ENCODE data around the gene MED12L.

Gene MED12L

GRCh38 chr3:151314593-151314992, 229.1 kb downstream of the MED12L start:
- Histone ChIP-seq H3K27me3 (ENCODE audit: insufficient read depth, low read depth, severe bottlenecking) (no peaks in the 10 kb centered on the region), H3K9me3 (ENCODE audit: severe bottlenecking) (no peaks in the 10 kb centered on the region), H3K36me3 (no peaks in the 10 kb centered on the region), H3K4me3 (ENCODE audit: low read depth, low read length) (no peak overlapping the region), H3K27ac (no peak overlapping the region)
- no peak for TF ChIP-seq CTCF (IDR thresholded peaks at IDR 0.05; ENCODE audit: low read depth, low read length)
- DNase-seq, result no peak

GRCh38 chr3:151315136-151315535, 229.7 kb downstream of the MED12L start:
- H3K4me3 ChIP-seq (ENCODE audit: low read depth, low read length), result no peak overlapping the region
- no peaks in the 10 kb centered on the region for H3K9me3 ChIP-seq (ENCODE audit: severe bottlenecking)
- H3K27ac ChIP-seq, result no peak overlapping the region
- no peak for DNase-seq
- TF ChIP-seq CTCF (IDR thresholded peaks at IDR 0.05; ENCODE audit: low read depth, low read length), result no peak
- H3K27me3 ChIP-seq (ENCODE audit: insufficient read depth, low read depth, severe bottlenecking), result no peaks in the 10 kb centered on the region
- H3K36me3 ChIP-seq, result no peaks in the 10 kb centered on the region

GRCh38 chr3:151315846-151316245, 230.4 kb downstream of the MED12L start:
- Histone ChIP-seq H3K9me3 (ENCODE audit: severe bottlenecking) (no peaks in the 10 kb centered on the region), H3K27ac (no peak overlapping the region), H3K4me3 (ENCODE audit: low read depth, low read length) (no peak overlapping the region), H3K36me3 (no peaks in the 10 kb centered on the region), H3K27me3 (ENCODE audit: insufficient read depth, low read depth, severe bottlenecking) (no peaks in the 10 kb centered on the region)
- DNase-seq, result no peak
- TF ChIP-seq CTCF (IDR thresholded peaks at IDR 0.05; ENCODE audit: low read depth, low read length), result no peak

GRCh38 chr3:151316267-151316991, 231.0 kb downstream of the MED12L start, which contains the start of gene GPR87:
Gene GPR87 (minus strand): TSS chr3:151316820. CDS start chr3:151300100, 16,720 bp downstream.
- Histone ChIP-seq H3K36me3 (no peaks in the 10 kb centered on the region), H3K27me3 (ENCODE audit: insufficient read depth, low read depth, severe bottlenecking) (no peaks in the 10 kb centered on the region), H3K4me3 (ENCODE audit: low read depth, low read length) (no peak within 1 kb of the TSS), H3K9me3 (ENCODE audit: severe bottlenecking) (no peaks in the 10 kb centered on the region), H3K27ac (no peak within 1 kb of the TSS)
- no peak for TF ChIP-seq CTCF (IDR thresholded peaks at IDR 0.05; ENCODE audit: low read depth, low read length)
- DNase-seq, result no peak

GRCh38 chr3:151318313-151318712, 232.8 kb downstream of the MED12L start:
- no peak for DNase-seq
- H3K27ac ChIP-seq, result no peak overlapping the region
- H3K4me3 ChIP-seq (ENCODE audit: low read depth, low read length), result no peak overlapping the region
- H3K27me3 ChIP-seq (ENCODE audit: insufficient read depth, low read depth, severe bottlenecking), result no peaks in the 10 kb centered on the region
- TF ChIP-seq CTCF (IDR thresholded peaks at IDR 0.05; ENCODE audit: low read depth, low read length), result no peak
- no peaks in the 10 kb centered on the region for H3K36me3 ChIP-seq
- no peaks in the 10 kb centered on the region for H3K9me3 ChIP-seq (ENCODE audit: severe bottlenecking)

GRCh38 chr3:151318991-151319390, 233.5 kb downstream of the MED12L start:
- H3K9me3 ChIP-seq (ENCODE audit: severe bottlenecking), result no peaks in the 10 kb centered on the region
- TF ChIP-seq CTCF (IDR thresholded peaks at IDR 0.05; ENCODE audit: low read depth, low read length), result no peak
- H3K27ac ChIP-seq, result no peak overlapping the region
- H3K36me3 ChIP-seq, result no peaks in the 10 kb centered on the region
- peaks cover 3% of the 10 kb centered on the region for H3K27me3 ChIP-seq (ENCODE audit: insufficient read depth, low read depth, severe bottlenecking)
- DNase-seq, result no peak
- no peak overlapping the region for H3K4me3 ChIP-seq (ENCODE audit: low read depth, low read length)

Data from WERI-Rb-1 (cell line).